ENCODE measurements around the gene PSMA7. TPM values are rescaled to one million over a fixed set of nuclear protein-coding genes. Genes with fewer than 3 reads are reported as not detected.

Gene PSMA7
- total RNA-seq, 4 donors from 2014 or later, result 154 to 241 (median 234) TPM

GRCh38 chr20:62157387-62158087 is 14.3 kb upstream of the PSMA7 start:
- TF ChIP-seq EP300 (IDR thresholded peaks at IDR 0.05; ENCODE audit: low read depth), result no peak
- TF ChIP-seq CTCF (IDR thresholded peaks at IDR 0.05), result no peak
- TF ChIP-seq POLR2A (IDR thresholded peaks at IDR 0.05), result no peak
- Histone ChIP-seq H3K36me3 (peaks cover 0 to under 1% (median 0%) of the 10 kb centered on the region in 4 donors), H3K27ac (no peak overlapping the region), H3K27me3 (no peaks in the 10 kb centered on the region), H3K4me3 (no peak overlapping the region), H3K9me3 (no peaks in the 10 kb centered on the region), H3K4me1 (peaks cover 0 to 7% (median 1%) of the 10 kb centered on the region in 4 donors)
- intact Hi-C loops (cut with DNase I; ENCODE audit: low total_unique reads), result no loop called here
- WGBS, 2 donors (ENCODE audit: low coverage in 1 of 2), result 92 to 95% methylated on average over 14 to 17 of the region's 25 CpGs
- in situ Hi-C loops (cut with MboI; ENCODE audit: low pct_ligation_motif_present in 1 of 4, low pct_unique_long_range_greater_than_20kb in 1 of 4, low sequenced_read_pairs in 3 of 4), result no loop called here
- no peak for DNase-seq

GRCh38 chr20:62156592-62157386 is 13.6 kb upstream of the PSMA7 start:
- intact Hi-C loops (cut with DNase I; ENCODE audit: low total_unique reads), result no loop called here
- in situ Hi-C loops (cut with MboI; ENCODE audit: low pct_ligation_motif_present in 1 of 4, low pct_unique_long_range_greater_than_20kb in 1 of 4, low sequenced_read_pairs in 3 of 4), result no loop called here
- peak; percentile 63 for DNase-seq

GRCh38 chr20:62156254-62156556 is 13.0 kb upstream of the PSMA7 start:
- peaks cover 0 to 7% (median 1%) of the 10 kb centered on the region in 4 donors for H3K4me1 ChIP-seq
- in situ Hi-C loops (cut with MboI; ENCODE audit: low pct_ligation_motif_present in 1 of 4, low pct_unique_long_range_greater_than_20kb in 1 of 4, low sequenced_read_pairs in 3 of 4), result no loop called here

More at GRCh38 chr20:62156592-62157386, 13.6 kb upstream of the PSMA7 start:
- H3K27me3 ChIP-seq, result no peaks in the 10 kb centered on the region
- H3K27ac ChIP-seq, result no peak overlapping the region
- H3K4me1 ChIP-seq, result peaks cover 0 to 7% (median 1%) of the 10 kb centered on the region in 4 donors
- 48% methylated on average over 20 of the region's 24 CpGs; no CpG with 5 or more reads in 1 of the 2 donors for WGBS, 2 donors (ENCODE audit: low coverage in 1 of 2)
- no peaks in the 10 kb centered on the region for H3K36me3 ChIP-seq
- H3K9me3 ChIP-seq, result no peaks in the 10 kb centered on the region
- TF ChIP-seq POLR2AphosphoS5 (IDR thresholded peaks at IDR 0.05) (no peak), POLR2A (IDR thresholded peaks at IDR 0.05) (no peak), EP300 (IDR thresholded peaks at IDR 0.05; ENCODE audit: low read depth) (no peak), CTCF (IDR thresholded peaks at IDR 0.05) (peak; percentile 50 to 77 (median 66))
- no peak overlapping the region for H3K4me3 ChIP-seq

More at GRCh38 chr20:62156254-62156556, 13.0 kb upstream of the PSMA7 start:
- H3K27me3 ChIP-seq, result no peaks in the 10 kb centered on the region
- no peak overlapping the region for H3K4me3 ChIP-seq
- DNase-seq, result no peak
- no peaks in the 10 kb centered on the region for H3K36me3 ChIP-seq
- intact Hi-C loops (cut with DNase I; ENCODE audit: low total_unique reads), result no loop called here
- no peaks in the 10 kb centered on the region for H3K9me3 ChIP-seq
- no peak overlapping the region for H3K27ac ChIP-seq
- WGBS, 2 donors (ENCODE audit: low coverage in 1 of 2), result 91% methylated on average over 3 of the region's 3 CpGs; no CpG with 5 or more reads in 1 of the 2 donors
- no peak for TF ChIP-seq POLR2A (IDR thresholded peaks at IDR 0.05)
- TF ChIP-seq EP300 (IDR thresholded peaks at IDR 0.05; ENCODE audit: low read depth), result no peak
- no peak for TF ChIP-seq POLR2AphosphoS5 (IDR thresholded peaks at IDR 0.05)
- no peak for TF ChIP-seq CTCF (IDR thresholded peaks at IDR 0.05)

All from transverse colon (tissue), 4 donors.